HEK293T (cell line): ENCODE results near the gene CTNNBL1.
"Not testable (repeated sequence)": the region's sequence is repeated elsewhere in the genome, so short reads cannot be mapped to it uniquely, and the experiment has no call there.

Experiments
- CTCF ChIA-PET: fragments of 350-600 bp; formaldehyde crosslinking; extraction: SDS; loops from one replicate; lab custom pipeline; 2021; ENCODE audit warnings: antibody characterized with exemption, inconsistent platforms; lab: Yijun Ruan, JAX
- POLR2A ChIA-PET: fragments of 350-600 bp; formaldehyde crosslinking; extraction: SDS; loops from one replicate; lab custom pipeline; 2020; ENCODE audit warnings: antibody characterized with exemption, inconsistent platforms; lab: Yijun Ruan, JAX
- DNase-seq: peaks from one replicate; pipeline ENCODE4 v3.0.0; 2012; ENCODE audit warnings: mixed read lengths; ENCODE audit errors: extremely low spot score
- ARNT ChIP-seq: fragments of 450-650 bp; IDR thresholded peaks from 2 replicates; pipeline ENCODE4 v1.6.1; 2017; ENCODE audit warnings: mild to moderate bottlenecking
- BHLHE40 ChIP-seq: fragments of 450-650 bp; IDR thresholded peaks from 2 replicates; pipeline ENCODE4 v1.6.1; 2016; ENCODE audit warnings: mild to moderate bottlenecking, moderate library complexity, borderline replicate concordance
- CTBP1 ChIP-seq: fragments of 450-650 bp; IDR thresholded peaks from 2 replicates; pipeline ENCODE4 v1.6.1; 2016; ENCODE audit warnings: borderline replicate concordance
- ELF4 ChIP-seq: fragments of 450-650 bp; IDR thresholded peaks from 2 replicates; pipeline ENCODE4 v1.6.1; 2017; ENCODE audit warnings: antibody characterized with exemption
- FOXA1 ChIP-seq: fragments of 450-650 bp; IDR thresholded peaks from 2 replicates; pipeline ENCODE4 v1.6.1; 2016; ENCODE audit warnings: mild to moderate bottlenecking
- FOXK2 ChIP-seq: fragments of 450-650 bp; IDR thresholded peaks from 2 replicates; pipeline ENCODE4 v1.6.1; 2016; ENCODE audit warnings: mild to moderate bottlenecking
- FOXM1 ChIP-seq: fragments of 450-650 bp; IDR thresholded peaks from 2 replicates; pipeline ENCODE4 v1.6.1; 2017; ENCODE audit warnings: mild to moderate bottlenecking, borderline replicate concordance
- HDGF ChIP-seq: fragments of 450-650 bp; IDR thresholded peaks from 2 replicates; pipeline ENCODE4 v1.6.1; 2017; ENCODE audit warnings: antibody characterized with exemption, borderline replicate concordance
- L3MBTL2 ChIP-seq: fragments of 450-650 bp; conservative IDR thresholded peaks from 2 replicates; pipeline ENCODE4 v1.6.1; 2016; ENCODE audit warnings: mild to moderate bottlenecking
- LEF1 ChIP-seq: fragments of 450-650 bp; IDR thresholded peaks from 2 replicates; pipeline ENCODE4 v1.6.1; 2017; ENCODE audit warnings: mild to moderate bottlenecking, borderline replicate concordance
- NFRKB ChIP-seq: fragments of 450-650 bp; IDR thresholded peaks from 2 replicates; pipeline ENCODE4 v1.6.1; 2016; ENCODE audit warnings: mild to moderate bottlenecking, moderate library complexity
- PKNOX1 ChIP-seq: fragments of 450-650 bp; IDR thresholded peaks from 2 replicates; pipeline ENCODE4 v1.6.1; 2016
- SP1 ChIP-seq: fragments of 450-650 bp; IDR thresholded peaks from 2 replicates; pipeline ENCODE4 v1.6.1; 2017
- SUZ12 ChIP-seq: fragments of 450-650 bp; IDR thresholded peaks from 2 replicates; pipeline ENCODE4 v1.6.1; 2016; ENCODE audit warnings: mild to moderate bottlenecking
- TARDBP ChIP-seq: fragments of 450-650 bp; IDR thresholded peaks from 2 replicates; pipeline ENCODE4 v1.6.1; 2016
- ZNF384 ChIP-seq: fragments of 450-650 bp; IDR thresholded peaks from 2 replicates; pipeline ENCODE4 v1.6.1; 2016

Gene CTNNBL1

GRCh38 chr20:37853823-37854375 is 160.1 kb downstream of the CTNNBL1 start:
- POLR2A ChIA-PET = no interaction called here
- CTCF ChIA-PET = no interaction called here
- DNase-seq = no peak
- no peak for TF ChIP-seq TARDBP
- no peak for TF ChIP-seq ELF4
- no peak for TF ChIP-seq ZNF384
- TF ChIP-seq LEF1 = no peak
- TF ChIP-seq NFRKB = no peak
- no peak for TF ChIP-seq SUZ12
- TF ChIP-seq HDGF = no peak
- TF ChIP-seq L3MBTL2 = no peak
- TF ChIP-seq BHLHE40 = no peak
- no peak for TF ChIP-seq FOXK2
- no peak for TF ChIP-seq ARNT
- TF ChIP-seq SP1 = no peak
- TF ChIP-seq PKNOX1 = no peak

- POLR2A ChIA-PET, DNase-seq, CTCF ChIA-PET: not testable (repeated sequence)
Measured at GRCh38 chr20:37856034-37856433, 162.2 kb downstream of the CTNNBL1 start.

- ChIA-PET POLR2A (no interaction called here), CTCF (no interaction called here)
- no peak for DNase-seq
- TF ChIP-seq SP1 (no peak), CTBP1 (no peak), NFRKB (no peak), ARNT (no peak), ELF4 (no peak), PKNOX1 (no peak)
Measured at GRCh38 chr20:37856932-37857660, 163.3 kb downstream of the CTNNBL1 start.

GRCh38 chr20:37859406-37860171 is 165.8 kb downstream of the CTNNBL1 start:
- no peak for TF ChIP-seq LEF1
- TF ChIP-seq TARDBP = no peak
- peak; percentile 57 for TF ChIP-seq PKNOX1
- no peak for TF ChIP-seq HDGF
- CTCF ChIA-PET = no interaction called here
- DNase-seq = no peak
- POLR2A ChIA-PET = no interaction called here

- ChIA-PET CTCF (no interaction called here), POLR2A (no interaction called here)
- no peak for TF ChIP-seq TARDBP
- DNase-seq = no peak
Measured at GRCh38 chr20:37863289-37863688, 169.5 kb downstream of the CTNNBL1 start.

GRCh38 chr20:37864298-37864697 is 170.5 kb downstream of the CTNNBL1 start:
- no peak for DNase-seq
- CTCF ChIA-PET = no interaction called here
- TF ChIP-seq CTBP1 (no peak), SUZ12 (no peak), ARNT (no peak), FOXK2 (no peak), NFRKB (no peak), ZNF384 (no peak), FOXM1 (no peak), PKNOX1 (no peak), L3MBTL2 (no peak), FOXA1 (no peak), HDGF (no peak), ELF4 (no peak), TARDBP (no peak), SP1 (no peak), LEF1 (no peak), BHLHE40 (no peak)
- POLR2A ChIA-PET = no interaction called here
